Activated T-helper 17 cell treated with anti-CD3 and anti-CD28 coated beads, Interleukin-2, amount 50 U/mL, for 72 hours (primary cell): ENCODE results near the gene TMTC3. TPM values are rescaled to one million over a fixed set of nuclear protein-coding genes. Genes with fewer than 3 reads are reported as not detected.

ENCODE experiments used
- ATAC-seq: fragments of 150-1000 bp; cut with Tn5 transposase; replicated peaks from 2 replicates; pipeline ENCODE4 v1.10.0; 2021; ENCODE audit warnings: mild to moderate bottlenecking, moderate library complexity
- H3K27ac Mint-ChIP-seq: one replicate; pipeline ENCODE4 v1.8.0; 2022; ENCODE audit warnings: mixed read lengths
- H3K27me3 Mint-ChIP-seq: one replicate; pipeline ENCODE4 v1.8.0; 2022; ENCODE audit warnings: mixed read lengths
- H3K36me3 Mint-ChIP-seq: one replicate; pipeline ENCODE4 v1.8.0; 2022; ENCODE audit warnings: low read depth, mild to moderate bottlenecking, mixed read lengths
- H3K4me1 Mint-ChIP-seq: one replicate; pipeline ENCODE4 v1.8.0; 2022; ENCODE audit warnings: mixed read lengths
- H3K4me3 Mint-ChIP-seq: one replicate; pipeline ENCODE4 v1.8.0; 2022; ENCODE audit warnings: mild to moderate bottlenecking, mixed read lengths
- H3K9me3 Mint-ChIP-seq: one replicate; pipeline ENCODE4 v1.8.0; 2022; ENCODE audit warnings: mixed read lengths
- total RNA-seq, 2 donors: library from RNA; stranded (reverse); gene quantifications; one replicate each; pipeline ENCODE4 v1.2.3, GENCODE V29; 2022

The TMTC3 gene
- total RNA-seq, 2 donors from 2014 or later, result 6.9 TPM

DNA sequence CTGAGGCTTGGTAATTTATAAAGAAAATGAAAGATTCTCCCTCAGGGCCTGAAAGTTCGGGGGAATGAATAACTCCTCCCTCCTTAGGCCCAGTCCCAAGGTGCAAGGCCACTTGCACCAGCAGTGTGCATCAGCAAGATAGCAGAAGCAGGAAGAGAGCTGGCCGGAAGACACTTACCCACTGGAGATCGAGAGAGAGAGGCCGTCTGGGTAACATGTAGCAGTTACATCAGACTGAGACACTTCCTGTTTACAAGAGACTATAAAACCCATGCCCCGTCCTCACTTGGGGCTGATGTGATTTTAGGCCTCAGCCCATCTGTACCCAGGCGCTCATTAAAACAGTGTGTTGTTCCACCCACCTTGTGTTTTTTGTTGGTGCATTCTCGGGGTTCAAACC lies 85.2 kb downstream of the TMTC3 start:
- Mint-ChIP-seq H3K27ac (peak overlapping the region; percentile 81), H3K9me3 (peaks cover 17% of the 10 kb centered on the region), H3K27me3 (no peaks in the 10 kb centered on the region), H3K36me3 (no peaks in the 10 kb centered on the region), H3K4me3 (peak overlapping the region; percentile 36), H3K4me1 (peaks cover 7% of the 10 kb centered on the region)
- ATAC-seq, result peak; percentile 59

DNA sequence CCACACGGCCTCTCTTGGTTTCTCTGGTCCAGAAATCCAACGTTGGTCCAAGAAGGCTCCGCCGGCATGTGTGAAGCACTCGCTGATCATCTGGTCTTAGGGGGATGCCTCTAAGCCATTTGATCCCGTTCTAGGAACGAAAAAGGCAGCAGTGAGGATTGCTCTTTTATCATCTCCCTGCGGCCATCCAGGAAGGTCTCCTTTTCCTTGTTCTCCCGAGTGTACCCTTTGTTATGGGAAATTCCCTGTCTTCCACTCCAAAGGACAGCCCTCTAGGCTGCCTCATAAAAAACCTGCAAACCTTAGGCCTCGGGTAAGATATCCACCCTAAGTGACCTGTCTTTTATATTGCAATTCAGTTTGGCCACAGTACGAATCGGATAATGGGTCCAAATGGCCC lies 85.8 kb downstream of the TMTC3 start:
- no peaks in the 10 kb centered on the region for H3K36me3 Mint-ChIP-seq
- H3K4me1 Mint-ChIP-seq, result peaks cover 7% of the 10 kb centered on the region
- H3K27ac Mint-ChIP-seq, result peak overlapping the region; percentile 81
- no peak overlapping the region for H3K4me3 Mint-ChIP-seq
- no peaks in the 10 kb centered on the region for H3K27me3 Mint-ChIP-seq
- peaks cover 17% of the 10 kb centered on the region for H3K9me3 Mint-ChIP-seq
- no peak for ATAC-seq

GRCh38 chr12:88228720-88229119 lies 86.6 kb downstream of the TMTC3 start:
- Mint-ChIP-seq H3K27ac (peak overlapping the region; percentile 34), H3K27me3 (no peaks in the 10 kb centered on the region), H3K4me1 (peaks cover 7% of the 10 kb centered on the region), H3K9me3 (peaks cover 17% of the 10 kb centered on the region), H3K4me3 (no peak overlapping the region), H3K36me3 (no peaks in the 10 kb centered on the region)
- ATAC-seq, result no peak

- Mint-ChIP-seq H3K4me3 (no peak overlapping the region), H3K9me3 (peaks cover 17% of the 10 kb centered on the region), H3K36me3 (no peaks in the 10 kb centered on the region), H3K4me1 (peaks cover 7% of the 10 kb centered on the region), H3K27ac (no peak overlapping the region), H3K27me3 (no peaks in the 10 kb centered on the region)
- ATAC-seq, result no peak
Observed at GRCh38 chr12:88230271-88230670, 88.2 kb downstream of the TMTC3 start.

DNA sequence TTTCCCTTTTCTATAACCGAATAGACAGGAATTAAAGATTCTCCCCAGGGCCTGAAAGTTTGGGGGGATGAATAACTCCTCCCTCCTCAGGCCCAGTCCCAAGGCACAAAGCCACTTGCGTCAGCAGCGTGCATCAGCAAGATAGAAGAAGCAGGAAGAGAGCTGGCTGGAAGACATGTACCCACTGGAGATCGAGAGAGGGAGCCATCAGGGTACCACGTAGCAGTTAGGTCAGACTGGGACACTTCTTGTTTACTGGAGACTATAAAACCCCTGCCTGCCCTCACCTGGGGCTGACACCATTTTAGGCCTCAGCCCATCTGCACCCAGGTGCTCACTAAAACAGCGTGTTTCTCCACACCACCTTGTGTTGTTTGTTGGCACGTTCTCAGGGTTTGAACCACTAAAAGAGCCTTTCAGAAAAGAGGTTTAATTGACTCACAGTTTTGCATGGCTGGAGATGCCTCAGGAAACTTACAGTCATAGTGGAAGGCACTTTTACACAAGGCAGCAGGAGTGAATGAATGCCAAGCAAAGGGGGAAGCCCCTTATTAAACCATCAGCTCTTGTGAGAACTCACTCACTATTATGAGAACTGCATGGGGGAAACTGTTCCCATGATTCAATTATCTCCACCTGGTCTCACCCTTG lies 93.2 kb downstream of the TMTC3 start:
- ATAC-seq, result peak; percentile 90
- peaks cover 13% of the 10 kb centered on the region for H3K4me1 Mint-ChIP-seq
- peak overlapping the region; percentile 51 for H3K4me3 Mint-ChIP-seq
- H3K36me3 Mint-ChIP-seq, result no peaks in the 10 kb centered on the region
- no peaks in the 10 kb centered on the region for H3K27me3 Mint-ChIP-seq
- peaks cover 4% of the 10 kb centered on the region for H3K9me3 Mint-ChIP-seq
- peak overlapping the region; percentile 85 for H3K27ac Mint-ChIP-seq

- Mint-ChIP-seq H3K27ac (peak overlapping the region; percentile 90), H3K4me1 (peaks cover 23% of the 10 kb centered on the region), H3K27me3 (no peaks in the 10 kb centered on the region), H3K36me3 (peaks cover 6% of the 10 kb centered on the region), H3K4me3 (peak overlapping the region; percentile 65), H3K9me3 (peaks cover 4% of the 10 kb centered on the region)
- ATAC-seq, result peak; percentile 54
Observed at GRCh38 chr12:88237954-88238353, 95.8 kb downstream of the TMTC3 start.

DNA sequence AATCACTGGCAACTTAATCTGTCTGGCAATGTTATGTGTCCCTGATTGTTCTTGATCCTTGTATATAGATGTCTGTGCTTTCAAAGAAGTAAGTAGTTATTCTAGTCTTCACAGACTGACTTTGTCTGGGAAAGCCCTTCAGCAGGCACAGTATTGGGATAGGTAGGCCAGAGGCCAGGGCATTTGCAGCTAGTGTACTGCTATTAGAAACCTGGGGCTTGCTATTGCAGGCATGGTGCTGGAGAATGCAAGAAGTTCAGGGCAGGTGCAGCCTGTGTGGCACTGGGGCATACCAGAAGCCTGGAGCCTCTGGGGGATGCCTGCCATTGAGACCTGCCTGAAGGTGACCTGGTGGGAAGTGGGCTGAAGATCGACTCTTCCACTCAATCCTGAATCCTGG lies 96.3 kb downstream of the TMTC3 start:
- peaks cover 26% of the 10 kb centered on the region for H3K4me1 Mint-ChIP-seq
- no peak for ATAC-seq

GRCh38 chr12:88241862-88242570 lies 99.9 kb downstream of the TMTC3 start:
- Mint-ChIP-seq H3K4me1 (peaks cover 20% of the 10 kb centered on the region), H3K27me3 (peaks cover 7% of the 10 kb centered on the region), H3K4me3 (peak overlapping the region; percentile 60), H3K36me3 (peaks cover 6% of the 10 kb centered on the region), H3K27ac (peak overlapping the region; percentile 94), H3K9me3 (peaks cover 4% of the 10 kb centered on the region)
- ATAC-seq, result peak; percentile 94

More for the DNA sequence above, 96.3 kb downstream of the TMTC3 start:
- Mint-ChIP-seq H3K36me3 (peaks cover 6% of the 10 kb centered on the region), H3K4me3 (peak overlapping the region; percentile 65), H3K27me3 (no peaks in the 10 kb centered on the region), H3K9me3 (peaks cover 4% of the 10 kb centered on the region), H3K27ac (peak overlapping the region; percentile 90)

DNA sequence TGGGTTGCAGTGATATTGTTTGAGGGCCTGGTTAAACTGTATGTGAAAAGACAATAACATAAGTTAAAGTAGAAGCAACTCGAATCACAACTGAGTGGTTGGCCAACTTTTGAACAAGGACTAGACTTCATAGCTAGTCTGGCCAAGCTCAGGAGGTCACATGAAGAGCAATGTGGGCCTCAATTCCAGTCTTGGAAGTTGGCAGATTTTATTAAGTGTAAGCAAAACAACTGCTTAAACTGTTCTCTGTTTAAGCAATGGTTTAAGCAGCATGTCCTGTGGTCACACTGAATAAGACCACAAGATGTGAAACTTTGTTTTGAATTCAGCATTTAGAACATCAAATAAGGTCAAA lies 100.4 kb downstream of the TMTC3 start:
- Mint-ChIP-seq H3K36me3 (peaks cover 6% of the 10 kb centered on the region), H3K27me3 (peaks cover 7% of the 10 kb centered on the region), H3K9me3 (peaks cover 4% of the 10 kb centered on the region), H3K4me3 (peak overlapping the region; percentile 60), H3K27ac (peak overlapping the region; percentile 94), H3K4me1 (peaks cover 20% of the 10 kb centered on the region)
- peak; percentile 28 for ATAC-seq

DNA sequence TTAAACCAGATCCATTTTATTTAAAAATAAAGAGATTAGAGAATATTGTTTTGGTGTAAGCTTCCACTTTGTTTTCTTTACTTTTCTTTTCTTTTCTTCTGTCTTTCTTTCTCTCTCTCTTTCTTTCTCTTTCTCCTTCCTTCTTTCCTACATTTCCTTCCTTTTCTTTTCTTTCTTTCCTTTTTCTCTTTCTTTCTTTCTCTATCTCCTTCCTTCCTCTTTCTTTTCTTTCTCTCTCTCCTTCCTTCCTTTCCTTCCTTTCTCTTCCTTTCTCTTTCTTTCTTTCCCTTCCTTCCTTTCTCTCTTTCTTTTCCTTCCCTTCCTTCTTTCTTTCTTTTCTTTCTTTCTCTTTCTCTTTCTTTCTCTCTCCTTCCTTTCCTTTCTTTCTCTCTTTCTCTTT lies 100.8 kb downstream of the TMTC3 start:
- peaks cover 17% of the 10 kb centered on the region for H3K4me1 Mint-ChIP-seq
- peak overlapping the region; percentile 60 for H3K4me3 Mint-ChIP-seq
- peaks cover 2% of the 10 kb centered on the region for H3K9me3 Mint-ChIP-seq
- H3K27ac Mint-ChIP-seq, result peak overlapping the region; percentile 94
- H3K27me3 Mint-ChIP-seq, result peaks cover 7% of the 10 kb centered on the region
- ATAC-seq, result no peak
- peaks cover 6% of the 10 kb centered on the region for H3K36me3 Mint-ChIP-seq

GRCh38 chr12:88243982-88244381 lies 101.9 kb downstream of the TMTC3 start:
- Mint-ChIP-seq H3K9me3 (no peaks in the 10 kb centered on the region), H3K4me1 (peaks cover 13% of the 10 kb centered on the region), H3K36me3 (peaks cover 6% of the 10 kb centered on the region), H3K27me3 (peaks cover 7% of the 10 kb centered on the region), H3K4me3 (no peak overlapping the region), H3K27ac (no peak overlapping the region)
- ATAC-seq, result no peak

DNA sequence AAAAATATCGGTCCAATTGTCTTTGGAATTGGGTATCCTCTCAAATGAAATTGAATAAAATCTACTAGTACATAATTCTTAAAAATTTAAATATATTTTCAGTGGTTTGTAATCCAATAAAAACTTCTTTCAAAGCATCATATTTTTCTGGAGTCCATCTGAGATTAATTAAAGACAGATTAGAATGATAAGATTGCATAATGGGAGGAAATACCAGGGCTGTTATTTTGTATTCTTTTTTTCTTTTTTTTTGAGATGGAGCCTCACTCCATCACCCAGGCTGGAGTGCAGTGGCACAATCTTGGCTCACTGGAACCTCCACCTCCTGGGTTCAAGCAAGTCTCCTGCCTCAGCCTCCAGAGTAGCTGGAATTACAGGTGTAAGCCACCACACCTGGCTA lies 103.8 kb downstream of the TMTC3 start:
- H3K27me3 Mint-ChIP-seq, result peaks cover 11% of the 10 kb centered on the region
- peaks cover 6% of the 10 kb centered on the region for H3K36me3 Mint-ChIP-seq
- no peak overlapping the region for H3K4me3 Mint-ChIP-seq
- no peak for ATAC-seq
- no peak overlapping the region for H3K27ac Mint-ChIP-seq
- peaks cover 13% of the 10 kb centered on the region for H3K4me1 Mint-ChIP-seq
- H3K9me3 Mint-ChIP-seq, result no peaks in the 10 kb centered on the region

DNA sequence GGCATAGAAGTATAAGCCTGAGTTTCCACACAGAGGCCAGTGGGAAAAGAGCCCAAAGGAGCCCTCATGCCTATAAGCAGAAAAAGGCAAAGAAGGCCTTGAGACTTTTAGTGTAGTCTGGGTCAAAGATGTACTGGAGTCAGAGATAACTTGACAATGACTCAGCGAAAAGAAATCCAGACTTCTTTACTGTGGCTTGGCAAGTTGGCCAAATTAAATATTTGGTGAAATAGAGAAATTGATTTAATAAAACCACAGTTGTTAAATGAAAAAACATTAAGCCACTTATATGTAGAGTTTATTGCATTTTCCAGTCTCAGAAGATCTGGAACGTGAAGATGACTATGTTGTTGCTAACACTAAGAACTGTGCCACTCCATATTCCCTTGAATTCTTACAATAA lies 105.1 kb downstream of the TMTC3 start:
- no peak overlapping the region for H3K4me3 Mint-ChIP-seq
- H3K27ac Mint-ChIP-seq, result no peak overlapping the region
- no peak for ATAC-seq
- no peaks in the 10 kb centered on the region for H3K9me3 Mint-ChIP-seq
- peaks cover 11% of the 10 kb centered on the region for H3K4me1 Mint-ChIP-seq
- peaks cover 4% of the 10 kb centered on the region for H3K36me3 Mint-ChIP-seq
- peaks cover 13% of the 10 kb centered on the region for H3K27me3 Mint-ChIP-seq

DNA sequence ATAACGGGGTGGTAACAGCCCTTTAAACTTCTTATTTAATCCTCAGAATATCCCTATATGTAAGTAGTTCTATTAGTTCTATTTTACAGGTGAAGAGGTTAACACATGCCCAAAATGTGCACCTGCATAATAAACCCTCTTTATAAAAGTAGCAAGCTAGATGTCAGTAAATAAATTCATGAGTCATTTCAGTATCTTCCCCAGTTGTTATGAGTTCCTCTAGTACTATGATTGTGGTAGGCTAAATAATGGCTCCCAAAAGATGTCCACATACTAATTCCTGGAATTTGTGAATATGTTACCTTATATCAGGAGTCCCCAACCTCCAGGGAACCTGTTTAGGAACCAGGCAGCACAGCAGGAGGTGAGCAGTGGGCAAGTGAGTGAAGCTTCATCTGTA lies 106.5 kb downstream of the TMTC3 start:
- H3K27me3 Mint-ChIP-seq, result peaks cover 17% of the 10 kb centered on the region

More for the DNA sequence above, 106.5 kb downstream of the TMTC3 start:
- Mint-ChIP-seq H3K4me3 (no peak overlapping the region), H3K27ac (no peak overlapping the region), H3K36me3 (no peaks in the 10 kb centered on the region), H3K4me1 (no peaks in the 10 kb centered on the region), H3K9me3 (no peaks in the 10 kb centered on the region)
- no peak for ATAC-seq
